ENCODE results near the gene CAMK2A. TPM values are rescaled to one million over a fixed set of nuclear protein-coding genes. Genes with fewer than 3 reads are reported as not detected.

The CAMK2A gene
- total RNA-seq, 4 donors from 2014 or later: 1.2 TPM; not detected in 3

GRCh38 chr5:150261231-150261630, 28.3 kb downstream of the CAMK2A start:
- Histone ChIP-seq H3K4me1 (no peaks in the 10 kb centered on the region), H3K27ac (no peak overlapping the region), H3K27me3 (no peaks in the 10 kb centered on the region), H3K9me3 (no peaks in the 10 kb centered on the region), H3K4me3 (no peak overlapping the region), H3K36me3 (no peaks in the 10 kb centered on the region)
- no peak for TF ChIP-seq CTCF (IDR thresholded peaks at IDR 0.05)
- TF ChIP-seq POLR2A (IDR thresholded peaks at IDR 0.05): no peak
- DNase-seq: no peak

GRCh38 chr5:150258130-150258529, 31.4 kb downstream of the CAMK2A start:
- no peak for DNase-seq
- Histone ChIP-seq H3K27me3 (no peaks in the 10 kb centered on the region), H3K36me3 (no peaks in the 10 kb centered on the region), H3K9me3 (no peaks in the 10 kb centered on the region), H3K4me1 (no peaks in the 10 kb centered on the region), H3K4me3 (no peak overlapping the region), H3K27ac (no peak overlapping the region)
- TF ChIP-seq POLR2A (IDR thresholded peaks at IDR 0.05): no peak
- TF ChIP-seq CTCF (IDR thresholded peaks at IDR 0.05): no peak

- no peaks in the 10 kb centered on the region for H3K27me3 ChIP-seq
- H3K27ac ChIP-seq: no peak overlapping the region
- no peaks in the 10 kb centered on the region for H3K36me3 ChIP-seq
- no peaks in the 10 kb centered on the region for H3K4me1 ChIP-seq
- H3K9me3 ChIP-seq: no peaks in the 10 kb centered on the region
- no peak overlapping the region for H3K4me3 ChIP-seq
- TF ChIP-seq CTCF (IDR thresholded peaks at IDR 0.05): no peak
- no peak for TF ChIP-seq POLR2A (IDR thresholded peaks at IDR 0.05)
- no peak for DNase-seq
These were observed 32.1 kb downstream of the CAMK2A start for GRCh38 chr5:150257424-150257823.

GRCh38 chr5:150256410-150257064, 33.0 kb downstream of the CAMK2A start:
- TF ChIP-seq CTCF (IDR thresholded peaks at IDR 0.05): peak in 1 of 6 experiments; percentile 4
- no peak for TF ChIP-seq POLR2A (IDR thresholded peaks at IDR 0.05)

GRCh38 chr5:150255659-150256409, 33.7 kb downstream of the CAMK2A start:
- no peak overlapping the region for H3K27ac ChIP-seq
- H3K27me3 ChIP-seq: no peaks in the 10 kb centered on the region
- no peaks in the 10 kb centered on the region for H3K36me3 ChIP-seq
- H3K4me1 ChIP-seq: no peaks in the 10 kb centered on the region
- H3K9me3 ChIP-seq: no peaks in the 10 kb centered on the region
- DNase-seq: no peak
- TF ChIP-seq POLR2A (IDR thresholded peaks at IDR 0.05) (no peak), CTCF (IDR thresholded peaks at IDR 0.05) (no peak)
- no peak overlapping the region for H3K4me3 ChIP-seq

More at GRCh38 chr5:150256410-150257064, 33.0 kb downstream of the CAMK2A start:
- Histone ChIP-seq H3K4me3 (no peak overlapping the region), H3K9me3 (no peaks in the 10 kb centered on the region), H3K27me3 (no peaks in the 10 kb centered on the region), H3K4me1 (no peaks in the 10 kb centered on the region), H3K27ac (no peak overlapping the region), H3K36me3 (no peaks in the 10 kb centered on the region)
- no peak for DNase-seq

All from Peyer's patch (tissue), 4 donors.